Measurements from ENCODE around the gene MRC2.
A peak's percentile ranks its signal among the peaks of the same experiment; 100 is the strongest.

MRC2 gene

GRCh38 chr17:62615503-62615902, 12.0 kb upstream of the MRC2 start:
- DNase-seq = no peak

- DNase-seq = no peak
Measured at GRCh38 chr17:62616993-62617893, 10.2 kb upstream of the MRC2 start.

GRCh38 chr17:62617894-62618472, 9.5 kb upstream of the MRC2 start:
- DNase-seq = no peak

GRCh38 chr17:62618647-62619416, 8.6 kb upstream of the MRC2 start:
- DNase-seq = no peak

- DNase-seq = no peak
Measured at GRCh38 chr17:62619417-62620155, 7.9 kb upstream of the MRC2 start.

GRCh38 chr17:62621223-62621622, 6.2 kb upstream of the MRC2 start:
- DNase-seq = no peak

GRCh38 chr17:62625184-62625869, 2.1 kb upstream of the MRC2 start:
- DNase-seq = no peak

- DNase-seq = no peak
Measured at GRCh38 chr17:62625870-62626200, 1.6 kb upstream of the MRC2 start.

- no peak for DNase-seq
Measured at GRCh38 chr17:62626719-62627218, 701 bp upstream of the MRC2 start.

- DNase-seq = peak; percentile 59
Measured at GRCh38 chr17:62627904-62628633, 599 bp downstream of the MRC2 start.

- DNase-seq = no peak
Measured at GRCh38 chr17:62628831-62629555, 1.5 kb downstream of the MRC2 start.

GRCh38 chr17:62629556-62630364, 2.3 kb downstream of the MRC2 start:
- DNase-seq = no peak

GRCh38 chr17:62630365-62631085, 3.1 kb downstream of the MRC2 start:
- DNase-seq = no peak

- no peak for DNase-seq
Measured at GRCh38 chr17:62631086-62631935, 3.8 kb downstream of the MRC2 start.

GRCh38 chr17:62631936-62632924, 4.8 kb downstream of the MRC2 start:
- no peak for DNase-seq

- DNase-seq = no peak
Measured at GRCh38 chr17:62637809-62638208, 10.3 kb downstream of the MRC2 start.

- no peak for DNase-seq
Measured at GRCh38 chr17:62641153-62641552, 13.7 kb downstream of the MRC2 start.

Data from stimulated activated CD4-positive, alpha-beta T cell treated with anti-CD3 and anti-CD28 coated beads, Interleukin-12 subunit alpha, Interleukin-12 subunit beta, amount 100 ng/mL, for 4 hours (primary cell).